AG04450 (cell line): ENCODE data around the gene KPTN. TPM values are rescaled to one million over a fixed set of nuclear protein-coding genes. Genes with fewer than 3 reads are reported as not detected.
"Not testable (repeated sequence)": the region's sequence is repeated elsewhere in the genome, so short reads cannot be mapped to it uniquely, and the experiment has no call there.

Experiments used
- CTCF ChIA-PET: fragments of 300-600, 350-600 bp; formaldehyde crosslinking; extraction: SDS; loops from one replicate; lab custom pipeline; 2022; ENCODE audit warnings: antibody characterized with exemption, inconsistent platforms; lab: Charles Lee
- POLR2A ChIA-PET: fragments of 350-600 bp; formaldehyde crosslinking; extraction: SDS; loops from one replicate; lab custom pipeline; 2021; ENCODE audit warnings: antibody characterized with exemption, inconsistent platforms; lab: Yijun Ruan, JAX
- DNase-seq: peaks from one replicate; pipeline ENCODE4 v3.0.0-alpha.2; 2011; ENCODE audit warnings: low read depth, low spot score
- H3K27ac ChIP-seq: one replicate; pipeline ENCODE4 v1.5.1; 2012; ENCODE audit warnings: low read depth, low read length, control low read depth
- H3K27me3 ChIP-seq: one replicate; pipeline ENCODE4 v1.6.0; 2012; ENCODE audit warnings: low read length; ENCODE audit not compliant: control insufficient read depth, insufficient read depth
- H3K4me3 ChIP-seq: 2 replicates; pipeline ENCODE4 v1.5.1; 2011; ENCODE audit warnings: mild to moderate bottlenecking, low read depth, low read length, control low read depth
- H3K9me3 ChIP-seq: 2 replicates; pipeline ENCODE4 v1.5.1; 2012; ENCODE audit warnings: low read length; ENCODE audit not compliant: control insufficient read depth, insufficient read depth
- polyA plus RNA-seq: library from polyadenylated mRNA; depleted of rRNA; stranded (reverse); fragments of >200 nt; gene quantifications from 2 replicates; pipeline ENCODE4 v1.2.3, GENCODE V29; 2011
- TF ChIP-seq, protein P1 (sequence below): IDR thresholded peaks from 2 replicates; pipeline ENCODE4 v1.5.1; 2011; ENCODE audit warnings: low read depth, low read length, control low read depth, inconsistent platforms

KPTN gene
- polyA plus RNA-seq, 1 experiment, result 5.7 TPM

DNA sequence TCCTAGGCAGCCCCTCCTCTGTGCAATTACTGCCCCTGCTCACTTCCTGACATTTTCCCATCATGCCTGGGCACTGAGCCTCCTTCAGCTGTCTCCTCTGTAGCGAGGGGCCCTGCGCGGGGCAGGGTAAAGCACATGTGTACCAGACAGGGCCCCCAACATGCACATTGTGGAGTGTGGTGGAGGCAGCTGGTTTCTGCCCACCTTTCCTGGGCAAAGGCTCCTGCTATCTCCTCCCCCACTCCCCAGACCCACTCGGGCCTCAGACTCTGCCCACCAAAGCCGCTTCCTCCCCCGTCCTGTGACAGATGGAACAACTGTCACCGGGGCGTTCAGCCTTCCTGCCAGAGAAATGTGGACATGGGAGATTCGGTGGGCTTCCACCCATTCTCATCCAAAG is 2.9 kb upstream of the KPTN start:
- Histone ChIP-seq H3K27ac (no peak overlapping the region), H3K4me3 (no peak overlapping the region), H3K27me3 (no peaks in the 10 kb centered on the region), H3K9me3 (no peaks in the 10 kb centered on the region)
- CTCF ChIA-PET, result no interaction called here
- no peak for DNase-seq
- TF ChIP-seq, protein P1, sequence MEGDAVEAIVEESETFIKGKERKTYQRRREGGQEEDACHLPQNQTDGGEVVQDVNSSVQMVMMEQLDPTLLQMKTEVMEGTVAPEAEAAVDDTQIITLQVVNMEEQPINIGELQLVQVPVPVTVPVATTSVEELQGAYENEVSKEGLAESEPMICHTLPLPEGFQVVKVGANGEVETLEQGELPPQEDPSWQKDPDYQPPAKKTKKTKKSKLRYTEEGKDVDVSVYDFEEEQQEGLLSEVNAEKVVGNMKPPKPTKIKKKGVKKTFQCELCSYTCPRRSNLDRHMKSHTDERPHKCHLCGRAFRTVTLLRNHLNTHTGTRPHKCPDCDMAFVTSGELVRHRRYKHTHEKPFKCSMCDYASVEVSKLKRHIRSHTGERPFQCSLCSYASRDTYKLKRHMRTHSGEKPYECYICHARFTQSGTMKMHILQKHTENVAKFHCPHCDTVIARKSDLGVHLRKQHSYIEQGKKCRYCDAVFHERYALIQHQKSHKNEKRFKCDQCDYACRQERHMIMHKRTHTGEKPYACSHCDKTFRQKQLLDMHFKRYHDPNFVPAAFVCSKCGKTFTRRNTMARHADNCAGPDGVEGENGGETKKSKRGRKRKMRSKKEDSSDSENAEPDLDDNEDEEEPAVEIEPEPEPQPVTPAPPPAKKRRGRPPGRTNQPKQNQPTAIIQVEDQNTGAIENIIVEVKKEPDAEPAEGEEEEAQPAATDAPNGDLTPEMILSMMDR, result no peak
- POLR2A ChIA-PET, result interaction anchor here (0.6 kb wide), 1 partner anchor 111 kb away, joined by 3 read pairs; no protein-coding TSS in a partner anchor

GRCh38 chr19:47486220-47486619 is 2.2 kb upstream of the KPTN start:
- CTCF ChIA-PET, DNase-seq: not testable (repeated sequence)

GRCh38 chr19:47485210-47485609 is 1.2 kb upstream of the KPTN start:
- H3K27ac ChIP-seq, result no peak overlapping the region
- H3K27me3 ChIP-seq, result no peaks in the 10 kb centered on the region
- ChIA-PET CTCF (no interaction called here), POLR2A (no interaction called here)
- H3K4me3 ChIP-seq, result no peak overlapping the region
- TF ChIP-seq, protein P1, result no peak
- DNase-seq, result no peak
- H3K9me3 ChIP-seq, result no peaks in the 10 kb centered on the region; the same call in 1 of the 2 replicates

More at GRCh38 chr19:47486220-47486619, 2.2 kb upstream of the KPTN start:
- H3K4me3 ChIP-seq, POLR2A ChIA-PET, H3K27ac ChIP-seq, H3K27me3 ChIP-seq, H3K9me3 ChIP-seq: not testable (repeated sequence)

DNA sequence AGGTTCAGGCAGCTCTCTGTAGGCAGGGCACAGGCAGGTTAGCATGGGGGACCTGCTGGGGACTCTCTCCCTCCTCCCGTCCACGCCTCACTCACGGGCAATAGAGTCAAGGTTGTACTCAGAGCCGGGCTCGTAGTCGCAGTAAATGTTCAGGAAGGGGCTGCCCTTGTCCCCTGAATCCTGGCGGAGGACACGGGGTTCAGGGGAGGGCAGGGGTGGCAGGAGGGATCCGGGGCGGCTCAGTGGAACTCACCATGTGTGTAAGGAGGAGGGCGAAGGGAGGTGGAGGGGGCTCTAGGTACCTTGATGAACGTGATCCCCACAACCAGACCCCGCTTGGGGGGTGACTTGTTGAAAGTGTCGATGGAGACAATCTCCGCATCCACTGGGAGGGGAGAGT is 819 bp downstream of the KPTN start:
- Histone ChIP-seq H3K27ac (peak overlapping the region; percentile 2), H3K9me3 (no peaks in the 10 kb centered on the region; the same call in 1 of the 2 replicates), H3K27me3 (no peaks in the 10 kb centered on the region), H3K4me3 (peak overlapping the region; percentile 80)
- ChIA-PET POLR2A (interaction anchor here (0.6 to 1.7 kb wide), 9 partner anchors 9 to 134 kb away, joined by 3 to 10 read pairs (median 4); partner anchors contain the start of genes DHX34, NAPA and SLC8A2), CTCF (interaction anchor here (1.0 to 1.8 kb wide), 6 partner anchors 15 to 217 kb away, joined by 3 to 9 read pairs (median 5); no protein-coding TSS in a partner anchor)
- no peak for DNase-seq
- TF ChIP-seq, protein P1, result no peak

GRCh38 chr19:47481460-47482052 is 2.5 kb downstream of the KPTN start:
- no peak overlapping the region for H3K4me3 ChIP-seq
- DNase-seq, result no peak
- H3K9me3 ChIP-seq, result no peaks in the 10 kb centered on the region; the same call in 1 of the 2 replicates
- POLR2A ChIA-PET, result no interaction called here
- no peak overlapping the region for H3K27ac ChIP-seq
- TF ChIP-seq, protein P1, result no peak
- CTCF ChIA-PET, result no interaction called here
- no peaks in the 10 kb centered on the region for H3K27me3 ChIP-seq
